MCF 10A (cell line): ENCODE results near the gene AFAP1L1. TPM values are rescaled to one million over a fixed set of nuclear protein-coding genes. Genes with fewer than 3 reads are reported as not detected.
A peak's percentile ranks its signal among the peaks of the same experiment; 100 is the strongest.

ENCODE experiments used
- BruUV-seq: library from RNA; stranded (reverse); fragments of 400-500 nt; replicated peaks from 2 replicates; lab custom pipeline; 2021; lab: Mats Ljungman, UMichigan
- CTCF ChIA-PET: fragments of 300-600 bp; sonication (Branson Sonifier 250); formaldehyde crosslinking; extraction: SDS; loops from one replicate; lab custom pipeline; 2021; ENCODE audit warnings: antibody characterized with exemption, inconsistent platforms; lab: Yijun Ruan, JAX
- POLR2A ChIA-PET: fragments of 300-600, 350-650 bp; sonication (Branson Sonifier 250); formaldehyde crosslinking; extraction: SDS; loops from one replicate; lab custom pipeline; 2020; ENCODE audit warnings: antibody characterized with exemption, inconsistent platforms; lab: Yijun Ruan, JAX
- DNase-seq: peaks from one replicate; pipeline ENCODE4 v3.0.0-alpha.2; 2018; ENCODE audit not compliant: unreplicated experiment
- H3K27ac Mint-ChIP-seq: one replicate; pipeline ENCODE4 v1.8.0; 2022; ENCODE audit warnings: mild to moderate bottlenecking, low read depth, mixed read lengths; ENCODE audit not compliant: unreplicated experiment
- H3K27me3 Mint-ChIP-seq: one replicate; pipeline ENCODE4 v1.8.0; 2022; ENCODE audit warnings: mixed read lengths; ENCODE audit not compliant: insufficient read depth, unreplicated experiment
- H3K36me3 Mint-ChIP-seq: one replicate; pipeline ENCODE4 v1.8.0; 2022; ENCODE audit warnings: mild to moderate bottlenecking, moderate library complexity, mixed read lengths; ENCODE audit not compliant: insufficient read depth, unreplicated experiment
- H3K4me1 Mint-ChIP-seq: one replicate; pipeline ENCODE4 v1.8.0; 2022; ENCODE audit warnings: mixed read lengths; ENCODE audit not compliant: insufficient read depth, unreplicated experiment
- H3K4me3 Mint-ChIP-seq: one replicate; pipeline ENCODE4 v1.8.0; 2022; ENCODE audit warnings: mild to moderate bottlenecking, moderate library complexity, mixed read lengths; ENCODE audit not compliant: unreplicated experiment
- H3K9me3 Mint-ChIP-seq: one replicate; pipeline ENCODE4 v1.8.0; 2022; ENCODE audit warnings: mixed read lengths; ENCODE audit not compliant: unreplicated experiment
- CTCF ChIP-seq: fragments of 200-600 bp; IDR thresholded peaks from one replicate; pipeline ENCODE4 v1.8.0; 2022; ENCODE audit warnings: antibody characterized with exemption, mild to moderate bottlenecking; ENCODE audit not compliant: unreplicated experiment
- intact Hi-C: fragments of 100-400 bp; cut with micrococcal nuclease; formaldehyde crosslinking; loops from 2 replicates; pipeline ENCODE4 v1.14.1; 2022
- total RNA-seq: library from RNA; stranded (reverse); gene quantifications from 2 replicates; pipeline ENCODE4 v1.2.3, GENCODE V29; 2022

The AFAP1L1 gene
- total RNA-seq, 1 experiment from 2014 or later = 4.8 TPM

- intact Hi-C loops = no loop called here
- Mint-ChIP-seq H3K27ac (no peak overlapping the region), H3K27me3 (no peaks in the 10 kb centered on the region), H3K4me3 (no peak overlapping the region), H3K9me3 (no peaks in the 10 kb centered on the region), H3K4me1 (no peaks in the 10 kb centered on the region), H3K36me3 (peaks cover 76% of the 10 kb centered on the region)
- no peak for TF ChIP-seq CTCF
- peak; percentile 33 for DNase-seq
- no TSS peak for BruUV-seq
- CTCF ChIA-PET = interaction anchor here (0.6 to 23.1 kb wide), 8 partner anchors 12 to 501 kb away, joined by 3 to 426 read pairs (median 5); partner anchors contain the start of gene ABLIM3
- POLR2A ChIA-PET = interaction anchor here (0.9 kb wide), 1 partner anchor 7 kb away, joined by 3 read pairs; no protein-coding TSS in a partner anchor
These were observed 35.8 kb upstream of the AFAP1L1 start for GRCh38 chr5:149235841-149236240.

GRCh38 chr5:149237662-149238061 lies 34.0 kb upstream of the AFAP1L1 start:
- H3K27me3 Mint-ChIP-seq = no peaks in the 10 kb centered on the region
- H3K4me1 Mint-ChIP-seq = peaks cover 7% of the 10 kb centered on the region
- TF ChIP-seq CTCF = no peak
- BruUV-seq = no TSS peak
- intact Hi-C loops = no loop called here
- H3K27ac Mint-ChIP-seq = no peak overlapping the region
- DNase-seq = no peak
- H3K4me3 Mint-ChIP-seq = no peak overlapping the region
- H3K9me3 Mint-ChIP-seq = no peaks in the 10 kb centered on the region
- H3K36me3 Mint-ChIP-seq = peaks cover 77% of the 10 kb centered on the region
- ChIA-PET CTCF (interaction anchor here (0.8 to 23.1 kb wide), 6 partner anchors 11 to 239 kb away, joined by 3 to 426 read pairs (median 6); partner anchors contain the start of gene ABLIM3), POLR2A (interaction anchor here (0.6 to 0.9 kb wide), 3 partner anchors 15 to 123 kb away, joined by 3 to 4 read pairs (median 4); no protein-coding TSS in a partner anchor)

GRCh38 chr5:149238540-149238939 lies 33.1 kb upstream of the AFAP1L1 start:
- peaks cover 78% of the 10 kb centered on the region for H3K36me3 Mint-ChIP-seq
- no peaks in the 10 kb centered on the region for H3K9me3 Mint-ChIP-seq
- no TSS peak for BruUV-seq
- ChIA-PET POLR2A (interaction anchor here (0.6 kb wide), 1 partner anchor 33 kb away, joined by 3 read pairs; no protein-coding TSS in a partner anchor), CTCF (interaction anchor here (1.1 to 23.1 kb wide), 4 partner anchors 12 to 113 kb away, joined by 3 to 426 read pairs (median 8); partner anchors contain the start of gene ABLIM3)
- TF ChIP-seq CTCF = no peak
- peak overlapping the region; percentile 3 for H3K27ac Mint-ChIP-seq
- no peaks in the 10 kb centered on the region for H3K27me3 Mint-ChIP-seq
- intact Hi-C loops = no loop called here
- no peak for DNase-seq
- H3K4me3 Mint-ChIP-seq = no peak overlapping the region
- H3K4me1 Mint-ChIP-seq = peaks cover 7% of the 10 kb centered on the region

- peaks cover 74% of the 10 kb centered on the region for H3K36me3 Mint-ChIP-seq
- ChIA-PET POLR2A (no interaction called here), CTCF (interaction anchor here (1.2 kb wide), 1 partner anchor 509 kb away, joined by 3 read pairs; no protein-coding TSS in a partner anchor)
- H3K27me3 Mint-ChIP-seq = no peaks in the 10 kb centered on the region
- H3K27ac Mint-ChIP-seq = no peak overlapping the region
- TF ChIP-seq CTCF = no peak
- H3K4me1 Mint-ChIP-seq = peaks cover 7% of the 10 kb centered on the region
- H3K4me3 Mint-ChIP-seq = no peak overlapping the region
- BruUV-seq = no TSS peak
- H3K9me3 Mint-ChIP-seq = no peaks in the 10 kb centered on the region
- intact Hi-C loops = no loop called here
- no peak for DNase-seq
These were observed 31.7 kb upstream of the AFAP1L1 start for GRCh38 chr5:149239917-149240316.
